Measurements from ENCODE around the gene TMEM245.
A peak's percentile ranks its signal among the peaks of the same experiment; 100 is the strongest.

Gene TMEM245

GRCh38 chr9:109020581-109021511, 98.9 kb downstream of the TMEM245 start:
- Histone ChIP-seq H3K9me3 (ENCODE audit: insufficient read depth, low read depth, low read length) (no peaks in the 10 kb centered on the region), H3K36me3 (ENCODE audit: insufficient read depth, low read length) (peaks cover 33% of the 10 kb centered on the region), H3K27me3 (ENCODE audit: insufficient read depth, low read length) (no peaks in the 10 kb centered on the region), H3K27ac (ENCODE audit: low read depth, low read length) (no peak overlapping the region), H3K4me3 (ENCODE audit: low read length) (no peak overlapping the region), H3K9ac (ENCODE audit: low read depth, low read length) (no peak overlapping the region), H3K4me1 (ENCODE audit: insufficient read depth, low read length) (no peaks in the 10 kb centered on the region)
- WGBS = 98% methylated on average over 6 of the region's 6 CpGs

- H3K27ac ChIP-seq (ENCODE audit: low read depth, low read length) = no peak overlapping the region
- WGBS = 97% methylated on average over 3 of the region's 3 CpGs
- no peaks in the 10 kb centered on the region for H3K27me3 ChIP-seq (ENCODE audit: insufficient read depth, low read length)
- no peaks in the 10 kb centered on the region for H3K4me1 ChIP-seq (ENCODE audit: insufficient read depth, low read length)
- peaks cover 33% of the 10 kb centered on the region for H3K36me3 ChIP-seq (ENCODE audit: insufficient read depth, low read length)
- H3K9me3 ChIP-seq (ENCODE audit: insufficient read depth, low read depth, low read length) = no peaks in the 10 kb centered on the region
- no peak overlapping the region for H3K9ac ChIP-seq (ENCODE audit: low read depth, low read length)
- no peak overlapping the region for H3K4me3 ChIP-seq (ENCODE audit: low read length)
Observed at GRCh38 chr9:109020113-109020512, 99.6 kb downstream of the TMEM245 start.

GRCh38 chr9:109019420-109019819, 100.3 kb downstream of the TMEM245 start:
- no peak overlapping the region for H3K9ac ChIP-seq (ENCODE audit: low read depth, low read length)
- no peaks in the 10 kb centered on the region for H3K4me1 ChIP-seq (ENCODE audit: insufficient read depth, low read length)
- H3K36me3 ChIP-seq (ENCODE audit: insufficient read depth, low read length) = peaks cover 33% of the 10 kb centered on the region
- H3K27me3 ChIP-seq (ENCODE audit: insufficient read depth, low read length) = no peaks in the 10 kb centered on the region
- 94% methylated on average over 1 of the region's 3 CpGs for WGBS
- no peak overlapping the region for H3K27ac ChIP-seq (ENCODE audit: low read depth, low read length)
- H3K4me3 ChIP-seq (ENCODE audit: low read length) = no peak overlapping the region
- no peaks in the 10 kb centered on the region for H3K9me3 ChIP-seq (ENCODE audit: insufficient read depth, low read depth, low read length)

DNA sequence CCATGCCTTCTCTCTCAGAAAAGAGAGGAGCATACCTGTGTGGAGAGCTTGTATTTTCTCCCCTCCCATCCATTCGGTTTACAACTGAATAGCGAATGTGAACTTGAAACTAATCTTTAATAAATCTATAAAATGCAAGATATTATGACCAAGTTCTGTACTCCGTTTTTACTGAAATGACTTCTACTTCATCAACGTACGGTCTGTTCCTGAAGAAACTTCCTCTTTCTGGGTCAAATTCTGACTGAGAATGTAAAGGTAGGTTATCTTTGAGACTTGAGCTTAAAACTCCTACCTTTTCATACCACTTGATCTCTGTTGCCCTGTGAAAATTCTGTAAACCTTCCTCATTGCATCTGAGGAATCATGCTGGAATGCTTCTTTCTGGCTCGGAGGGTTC, 102.3 kb downstream of the TMEM245 start:
- H3K9me3 ChIP-seq (ENCODE audit: insufficient read depth, low read depth, low read length) = no peaks in the 10 kb centered on the region
- H3K4me1 ChIP-seq (ENCODE audit: insufficient read depth, low read length) = peaks cover 4% of the 10 kb centered on the region; the same call in 1 of the 2 replicates
- no peak overlapping the region for H3K9ac ChIP-seq (ENCODE audit: low read depth, low read length)
- WGBS = 98% methylated on average over 4 of the region's 6 CpGs
- H3K27me3 ChIP-seq (ENCODE audit: insufficient read depth, low read length) = peaks cover 1% of the 10 kb centered on the region; the same call in 1 of the 2 replicates
- no peak overlapping the region for H3K27ac ChIP-seq (ENCODE audit: low read depth, low read length)
- no peak overlapping the region for H3K4me3 ChIP-seq (ENCODE audit: low read length)
- H3K36me3 ChIP-seq (ENCODE audit: insufficient read depth, low read length) = peaks cover 33% of the 10 kb centered on the region

DNA sequence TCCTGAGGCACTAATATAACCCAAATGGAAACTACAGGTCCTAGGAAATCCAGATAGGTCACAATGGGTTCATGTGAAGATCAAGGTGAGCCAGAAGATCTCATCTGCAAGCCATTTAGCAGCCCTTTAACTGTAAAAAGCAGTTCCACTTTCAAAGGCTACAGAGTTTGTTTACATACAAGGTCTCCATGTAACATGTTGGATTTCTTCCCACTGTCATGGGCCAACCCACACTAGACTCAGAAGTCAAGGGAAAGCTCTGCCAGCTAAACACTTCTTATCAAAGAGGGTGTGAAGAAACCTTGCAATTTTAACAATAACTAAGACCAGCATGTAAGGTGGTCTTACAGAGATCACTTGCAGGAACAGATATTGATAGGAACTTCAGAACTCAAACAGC, 102.7 kb downstream of the TMEM245 start:
- no peak overlapping the region for H3K4me3 ChIP-seq (ENCODE audit: low read length)
- no peak overlapping the region for H3K27ac ChIP-seq (ENCODE audit: low read depth, low read length)
- peaks cover 33% of the 10 kb centered on the region for H3K36me3 ChIP-seq (ENCODE audit: insufficient read depth, low read length)
- H3K9me3 ChIP-seq (ENCODE audit: insufficient read depth, low read depth, low read length) = no peaks in the 10 kb centered on the region
- no peak overlapping the region for H3K9ac ChIP-seq (ENCODE audit: low read depth, low read length)
- peaks cover 6% of the 10 kb centered on the region for H3K4me1 ChIP-seq (ENCODE audit: insufficient read depth, low read length)
- H3K27me3 ChIP-seq (ENCODE audit: insufficient read depth, low read length) = peaks cover 5% of the 10 kb centered on the region

GRCh38 chr9:109016132-109016531, 103.6 kb downstream of the TMEM245 start:
- Histone ChIP-seq H3K9ac (ENCODE audit: low read depth, low read length) (no peak overlapping the region), H3K4me3 (ENCODE audit: low read length) (no peak overlapping the region), H3K27me3 (ENCODE audit: insufficient read depth, low read length) (peaks cover 11% of the 10 kb centered on the region), H3K4me1 (ENCODE audit: insufficient read depth, low read length) (peaks cover 12% of the 10 kb centered on the region), H3K9me3 (ENCODE audit: insufficient read depth, low read depth, low read length) (no peaks in the 10 kb centered on the region), H3K36me3 (ENCODE audit: insufficient read depth, low read length) (peaks cover 32% of the 10 kb centered on the region), H3K27ac (ENCODE audit: low read depth, low read length) (no peak overlapping the region)
- no CpG with 5 or more reads among the region's 1 CpG for WGBS

DNA sequence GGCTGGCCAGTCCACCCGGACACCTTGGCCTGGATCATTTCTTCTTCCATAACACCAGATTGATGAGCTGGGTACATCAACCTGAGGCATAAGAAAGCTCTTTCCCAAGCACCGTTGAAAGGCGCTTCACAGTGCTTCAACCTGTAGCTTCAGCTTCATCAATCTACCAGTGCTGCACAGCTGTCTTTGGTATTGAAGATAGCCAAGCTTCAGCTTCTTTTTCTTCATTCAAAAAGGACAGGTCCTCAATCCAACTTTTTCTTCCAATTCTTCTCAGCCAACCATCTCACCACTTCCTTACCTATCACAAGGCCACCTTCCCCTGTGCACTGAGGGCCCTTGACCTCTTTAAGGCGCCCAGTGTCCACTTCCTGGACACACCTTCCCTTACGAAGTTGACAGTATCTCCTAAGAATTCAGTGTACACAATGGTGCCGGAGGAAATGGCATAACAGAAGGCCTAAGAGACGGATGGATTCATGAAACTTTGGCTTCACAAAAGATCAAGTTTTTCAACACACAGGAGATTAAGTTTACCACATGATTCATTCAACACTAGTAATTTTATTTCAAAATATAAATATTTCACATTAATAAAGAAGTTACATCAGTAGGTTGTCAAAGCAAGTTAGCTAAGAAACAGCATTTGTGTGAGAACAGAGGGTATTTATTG, 105.0 kb downstream of the TMEM245 start:
- Histone ChIP-seq H3K36me3 (ENCODE audit: insufficient read depth, low read length) (peaks cover 18% of the 10 kb centered on the region), H3K4me1 (ENCODE audit: insufficient read depth, low read length) (peaks cover 18% of the 10 kb centered on the region), H3K9ac (ENCODE audit: low read depth, low read length) (no peak overlapping the region), H3K4me3 (ENCODE audit: low read length) (no peak overlapping the region), H3K27me3 (ENCODE audit: insufficient read depth, low read length) (peaks cover 11% of the 10 kb centered on the region), H3K9me3 (ENCODE audit: insufficient read depth, low read depth, low read length) (no peaks in the 10 kb centered on the region), H3K27ac (ENCODE audit: low read depth, low read length) (no peak overlapping the region)
- WGBS = 94% methylated on average over 7 of the region's 7 CpGs

DNA sequence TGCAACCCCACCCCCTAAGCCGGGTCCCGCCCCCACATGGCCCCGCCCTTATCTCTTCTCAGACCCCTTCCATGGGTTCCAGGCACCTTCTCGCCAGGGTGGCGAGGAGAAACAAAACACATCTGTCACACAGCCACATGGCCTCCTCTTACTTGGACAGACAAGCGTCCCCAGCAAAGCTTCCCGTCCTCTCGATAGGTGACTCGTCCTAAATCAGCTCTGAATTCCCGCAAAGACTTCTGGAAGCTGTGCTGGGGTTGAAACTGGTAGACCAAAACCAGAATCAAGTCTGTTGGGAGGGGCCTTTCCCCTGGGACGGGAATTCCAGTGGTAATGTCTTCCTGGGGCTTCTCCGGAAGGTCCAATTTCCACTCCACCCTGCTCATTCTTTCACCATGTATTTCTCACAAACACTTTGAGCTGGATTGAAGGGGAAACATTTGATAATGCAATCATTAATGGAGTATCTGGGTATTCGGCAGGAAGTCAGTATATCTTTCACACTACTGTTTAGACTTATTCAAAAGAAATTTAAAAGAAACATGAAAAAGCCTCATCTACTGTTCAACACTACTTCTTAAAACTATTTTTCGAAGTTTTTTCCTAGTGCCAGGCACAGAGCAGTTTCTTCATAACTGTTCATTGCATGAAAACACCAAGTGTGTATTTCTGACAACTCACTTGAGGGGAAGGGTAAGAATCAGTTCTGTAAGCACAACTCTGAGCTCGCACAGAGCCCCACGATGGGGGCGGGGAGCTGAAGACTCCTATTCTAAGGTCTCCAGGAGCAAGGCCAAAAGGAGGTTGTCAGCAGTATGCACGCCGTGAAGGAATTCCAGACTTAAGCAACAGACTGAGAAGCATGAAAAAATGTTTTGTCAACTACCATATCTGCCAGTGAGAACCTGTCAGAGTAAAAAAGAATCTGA, 105.8 kb downstream of the TMEM245 start:
- peaks cover 10% of the 10 kb centered on the region for H3K36me3 ChIP-seq (ENCODE audit: insufficient read depth, low read length)
- peaks cover 18% of the 10 kb centered on the region for H3K4me1 ChIP-seq (ENCODE audit: insufficient read depth, low read length)
- H3K27ac ChIP-seq (ENCODE audit: low read depth, low read length) = peak overlapping the region; percentile 44; the same call in 1 of the 2 replicates
- 25% methylated on average over 19 of the region's 19 CpGs for WGBS
- no peaks in the 10 kb centered on the region for H3K9me3 ChIP-seq (ENCODE audit: insufficient read depth, low read depth, low read length)
- H3K9ac ChIP-seq (ENCODE audit: low read depth, low read length) = no peak overlapping the region
- H3K4me3 ChIP-seq (ENCODE audit: low read length) = peak overlapping the region; percentile 53
- peaks cover 11% of the 10 kb centered on the region for H3K27me3 ChIP-seq (ENCODE audit: insufficient read depth, low read length)

DNA sequence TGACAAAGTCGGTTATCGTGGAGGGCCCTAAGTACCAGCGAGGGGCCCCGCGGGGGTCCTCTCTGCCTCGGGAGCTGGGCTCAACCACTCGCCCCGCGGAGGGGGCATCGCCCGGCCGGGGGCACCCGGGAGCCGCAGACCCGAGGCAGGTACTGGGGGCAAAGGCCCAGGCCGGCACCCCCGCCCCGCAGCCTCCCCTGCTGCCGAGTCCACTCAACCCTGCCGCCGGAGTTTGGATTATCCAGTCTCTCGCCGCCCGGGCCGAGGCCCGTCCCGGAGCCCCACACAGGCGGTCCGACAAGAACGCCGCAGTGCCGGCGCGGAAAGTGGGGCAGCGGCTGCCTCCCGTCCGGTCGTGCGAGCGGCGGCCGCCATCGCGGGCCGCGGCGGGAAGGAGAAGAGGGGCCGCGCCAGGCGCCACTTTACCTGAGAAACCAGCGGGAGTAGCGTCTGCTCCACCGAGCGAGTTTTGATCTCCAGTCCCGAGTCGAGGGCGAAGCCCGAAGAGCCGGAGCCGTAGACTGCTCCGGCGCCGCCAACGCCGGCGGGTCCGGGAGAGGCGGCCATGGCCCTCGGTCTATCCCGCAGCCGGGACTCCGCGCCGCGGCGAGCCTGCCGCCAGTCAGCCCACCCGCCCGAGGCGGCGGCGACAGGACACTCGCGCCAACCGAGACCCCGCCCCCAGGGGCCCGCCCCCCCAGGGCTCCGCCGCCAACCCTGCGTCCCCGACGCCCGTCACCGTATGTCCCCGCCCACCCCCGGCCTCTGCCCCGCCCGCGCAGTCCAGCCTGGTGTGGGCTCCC, 106.7 kb downstream of the TMEM245 start, which contains the start of gene CTNNAL1:
TSS of gene CTNNAL1 (minus strand) at position 624 of the 803 bp plus-strand sequence. CDS start at position 567, 57 bp downstream.
- Histone ChIP-seq H3K36me3 (ENCODE audit: insufficient read depth, low read length) (peaks cover 6% of the 10 kb centered on the region; the same call in 1 of the 2 replicates), H3K27me3 (ENCODE audit: insufficient read depth, low read length) (peaks cover 11% of the 10 kb centered on the region), H3K9ac (ENCODE audit: low read depth, low read length) (peak within 1 kb of the TSS; percentile 96), H3K4me3 (ENCODE audit: low read length) (peak within 1 kb of the TSS; percentile 79), H3K9me3 (ENCODE audit: insufficient read depth, low read depth, low read length) (no peaks in the 10 kb centered on the region), H3K27ac (ENCODE audit: low read depth, low read length) (peak within 1 kb of the TSS; percentile 75), H3K4me1 (ENCODE audit: insufficient read depth, low read length) (peaks cover 18% of the 10 kb centered on the region)
- WGBS = under 1% methylated on average over 96 of the region's 99 CpGs
